22Rv1 (cell line): ENCODE results near the gene WWP2.
"Not testable (repeated sequence)": the region's sequence is repeated elsewhere in the genome, so short reads cannot be mapped to it uniquely, and the experiment has no call there.

ENCODE experiments used
- ZFX ChIP-seq: fragments of 450-650 bp; IDR thresholded peaks from 2 replicates; pipeline ENCODE4 v1.6.1; 2017; ENCODE audit warnings: antibody characterized with exemption, borderline replicate concordance
- TF ChIP-seq, protein P1 (sequence below): fragments of 450-650 bp; IDR thresholded peaks from 2 replicates; pipeline ENCODE4 v1.5.1; 2017; ENCODE audit warnings: mild to moderate bottlenecking

- TF ChIP-seq, protein P1, sequence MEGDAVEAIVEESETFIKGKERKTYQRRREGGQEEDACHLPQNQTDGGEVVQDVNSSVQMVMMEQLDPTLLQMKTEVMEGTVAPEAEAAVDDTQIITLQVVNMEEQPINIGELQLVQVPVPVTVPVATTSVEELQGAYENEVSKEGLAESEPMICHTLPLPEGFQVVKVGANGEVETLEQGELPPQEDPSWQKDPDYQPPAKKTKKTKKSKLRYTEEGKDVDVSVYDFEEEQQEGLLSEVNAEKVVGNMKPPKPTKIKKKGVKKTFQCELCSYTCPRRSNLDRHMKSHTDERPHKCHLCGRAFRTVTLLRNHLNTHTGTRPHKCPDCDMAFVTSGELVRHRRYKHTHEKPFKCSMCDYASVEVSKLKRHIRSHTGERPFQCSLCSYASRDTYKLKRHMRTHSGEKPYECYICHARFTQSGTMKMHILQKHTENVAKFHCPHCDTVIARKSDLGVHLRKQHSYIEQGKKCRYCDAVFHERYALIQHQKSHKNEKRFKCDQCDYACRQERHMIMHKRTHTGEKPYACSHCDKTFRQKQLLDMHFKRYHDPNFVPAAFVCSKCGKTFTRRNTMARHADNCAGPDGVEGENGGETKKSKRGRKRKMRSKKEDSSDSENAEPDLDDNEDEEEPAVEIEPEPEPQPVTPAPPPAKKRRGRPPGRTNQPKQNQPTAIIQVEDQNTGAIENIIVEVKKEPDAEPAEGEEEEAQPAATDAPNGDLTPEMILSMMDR = not testable (repeated sequence)
- not testable (repeated sequence) for TF ChIP-seq ZFX
Measured at GRCh38 chr16:69972935-69973334, 210.8 kb downstream of the WWP2 start.
